NCI-H146 (cell line): ENCODE data around the gene ISOC2.

Experiments used
- DNase-seq: peaks from one replicate; lab custom pipeline; 2025; lab: John Stamatoyannopoulos, UW

The ISOC2 gene

GRCh38 chr19:55477905-55478304, 16.5 kb upstream of the ISOC2 start:
- DNase-seq, result no peak

DNA sequence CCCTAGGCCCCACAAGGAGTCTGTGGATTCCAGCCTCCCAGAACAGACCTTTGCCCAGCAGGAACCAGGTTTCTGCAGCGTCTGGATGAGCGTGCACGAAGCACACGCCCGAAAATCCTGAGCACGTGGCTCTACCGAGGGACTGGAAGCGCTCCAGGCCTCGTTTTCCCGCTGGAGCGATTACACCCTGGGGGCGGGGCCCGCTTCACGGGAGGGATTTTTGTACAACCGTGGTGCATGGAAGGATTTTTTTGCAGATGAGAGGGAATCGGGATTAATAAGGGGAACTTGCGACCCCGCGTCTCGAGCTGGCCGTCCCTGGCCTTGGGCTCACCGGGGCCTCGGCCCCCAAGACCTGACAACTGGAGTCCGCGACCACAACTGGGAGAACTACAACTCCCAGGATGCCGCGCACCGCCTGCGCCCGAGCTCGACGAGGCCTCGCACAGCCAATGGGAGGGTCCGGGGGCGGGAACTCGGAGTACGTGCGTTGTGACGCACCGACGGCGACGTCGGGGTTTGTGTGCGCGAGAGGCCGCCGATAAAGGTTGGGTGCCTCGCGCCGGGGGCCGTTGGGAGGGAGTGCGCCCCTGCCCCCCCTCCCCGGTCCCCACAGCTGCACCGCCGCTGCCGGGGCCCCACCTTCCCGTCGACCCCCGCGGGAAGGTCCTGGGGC, 14.8 kb upstream of the ISOC2 start, which contains the start of gene ZNF628:
Gene ZNF628, plus strand, starts transcription at position 518 of the 676 bp plus-strand sequence. CDS start 3,294 bp downstream, outside the sequence.
- peak; percentile 100 for DNase-seq

- DNase-seq, result no peak
These were observed 13.1 kb upstream of the ISOC2 start for GRCh38 chr19:55474269-55475265.

- peak; percentile 94 for DNase-seq
These were observed 12.0 kb upstream of the ISOC2 start for GRCh38 chr19:55473225-55474012.

DNA sequence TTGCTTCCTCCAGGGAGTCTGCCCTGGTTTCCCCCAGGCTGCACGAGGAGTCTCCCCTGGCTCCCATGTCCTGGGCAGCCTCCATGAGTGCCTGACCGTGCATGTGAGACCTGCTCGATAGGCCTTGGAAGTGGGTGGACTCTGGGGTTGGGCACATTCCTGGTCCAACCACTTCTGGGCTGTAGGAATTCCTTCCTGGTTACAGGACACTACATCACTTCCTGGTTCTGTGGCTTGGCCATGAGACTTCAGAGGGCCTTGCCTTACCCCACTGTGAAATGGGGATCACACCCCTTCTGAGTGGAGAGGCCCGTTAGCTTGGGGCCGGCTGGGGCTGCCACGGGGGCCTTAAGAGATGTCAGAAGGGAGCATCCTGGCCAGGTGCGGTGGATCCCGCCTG, 11.0 kb upstream of the ISOC2 start:
- no peak for DNase-seq

DNA sequence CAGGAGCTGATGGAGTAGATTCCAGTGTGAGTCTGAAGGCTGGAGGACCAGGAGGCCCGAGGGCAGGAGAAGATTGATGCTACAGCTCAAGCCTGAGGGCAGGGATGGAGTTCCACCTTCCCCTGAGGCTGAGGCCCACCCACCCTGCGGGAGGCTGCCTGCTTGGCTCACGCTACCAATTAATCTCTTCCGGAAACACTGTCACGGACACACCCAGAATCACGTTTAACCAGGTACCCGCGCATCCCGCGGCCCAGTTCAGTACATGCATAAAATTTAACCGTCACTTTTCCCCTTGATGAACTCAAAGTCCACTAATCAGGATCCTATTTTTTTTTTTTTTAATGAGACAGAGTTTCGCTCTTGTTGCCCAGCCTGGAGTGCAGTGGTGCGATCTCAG, 9.8 kb upstream of the ISOC2 start:
- peak; percentile 85 for DNase-seq

- DNase-seq, result no peak
These were observed 6.6 kb upstream of the ISOC2 start for GRCh38 chr19:55468054-55468393.

DNA sequence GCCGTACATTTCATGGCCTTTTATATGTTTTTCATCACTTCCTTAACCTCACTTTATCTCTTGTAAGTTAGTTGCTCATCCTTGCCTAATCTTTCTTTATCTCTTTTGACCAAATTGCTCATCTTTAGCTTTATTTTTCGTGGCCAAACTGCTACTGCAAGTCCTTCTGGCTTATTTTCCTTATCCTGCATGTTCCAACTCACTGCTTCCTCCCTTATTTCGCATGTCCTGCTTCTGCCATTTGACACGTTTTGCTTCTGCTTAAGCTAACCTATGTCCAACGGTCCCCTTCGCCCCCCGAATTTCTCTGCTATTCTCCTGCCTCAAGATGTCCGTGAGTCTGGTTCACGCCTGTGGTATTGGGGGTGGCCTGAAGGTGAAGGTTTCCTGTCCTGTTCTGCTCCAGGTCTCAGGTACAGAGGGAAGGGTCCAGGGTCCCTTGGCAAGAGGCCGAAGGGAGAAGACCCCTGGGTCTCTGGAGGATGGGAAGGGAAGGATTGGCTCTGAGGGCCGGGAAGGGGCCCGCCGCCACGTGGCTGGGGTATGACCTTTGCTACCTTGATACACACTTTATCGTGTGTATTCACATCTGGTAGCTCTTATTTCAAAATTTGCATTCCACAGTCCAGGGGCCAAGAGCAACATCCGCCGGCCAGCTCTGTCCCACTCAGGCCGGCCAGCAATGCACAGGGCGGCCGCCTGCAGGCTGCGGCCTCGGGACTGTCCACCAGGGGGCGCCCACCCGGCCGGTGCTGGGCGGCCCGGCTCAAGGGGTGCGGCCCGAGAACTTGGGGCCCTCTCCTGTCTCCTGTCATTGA, 6.0 kb upstream of the ISOC2 start:
- no peak for DNase-seq

DNA sequence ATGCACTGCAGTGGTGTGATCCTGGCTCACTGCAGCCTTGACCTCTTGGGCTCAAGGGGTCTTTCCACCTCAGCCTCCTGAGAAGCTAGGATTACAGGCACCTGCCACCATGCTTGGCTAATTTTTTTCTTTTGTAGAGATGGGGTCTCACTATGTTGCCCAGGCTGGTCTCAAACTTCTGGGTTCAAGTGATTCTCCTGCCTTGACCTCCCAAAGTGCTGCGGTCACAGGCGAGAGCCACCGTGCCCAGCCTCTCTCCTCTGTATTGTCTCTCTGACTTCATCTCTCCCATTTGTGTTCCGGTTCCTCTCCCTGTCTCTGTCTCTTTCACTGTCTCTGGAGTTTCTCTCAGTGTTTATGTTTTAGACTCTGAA, 4.8 kb upstream of the ISOC2 start:
- no peak for DNase-seq

DNA sequence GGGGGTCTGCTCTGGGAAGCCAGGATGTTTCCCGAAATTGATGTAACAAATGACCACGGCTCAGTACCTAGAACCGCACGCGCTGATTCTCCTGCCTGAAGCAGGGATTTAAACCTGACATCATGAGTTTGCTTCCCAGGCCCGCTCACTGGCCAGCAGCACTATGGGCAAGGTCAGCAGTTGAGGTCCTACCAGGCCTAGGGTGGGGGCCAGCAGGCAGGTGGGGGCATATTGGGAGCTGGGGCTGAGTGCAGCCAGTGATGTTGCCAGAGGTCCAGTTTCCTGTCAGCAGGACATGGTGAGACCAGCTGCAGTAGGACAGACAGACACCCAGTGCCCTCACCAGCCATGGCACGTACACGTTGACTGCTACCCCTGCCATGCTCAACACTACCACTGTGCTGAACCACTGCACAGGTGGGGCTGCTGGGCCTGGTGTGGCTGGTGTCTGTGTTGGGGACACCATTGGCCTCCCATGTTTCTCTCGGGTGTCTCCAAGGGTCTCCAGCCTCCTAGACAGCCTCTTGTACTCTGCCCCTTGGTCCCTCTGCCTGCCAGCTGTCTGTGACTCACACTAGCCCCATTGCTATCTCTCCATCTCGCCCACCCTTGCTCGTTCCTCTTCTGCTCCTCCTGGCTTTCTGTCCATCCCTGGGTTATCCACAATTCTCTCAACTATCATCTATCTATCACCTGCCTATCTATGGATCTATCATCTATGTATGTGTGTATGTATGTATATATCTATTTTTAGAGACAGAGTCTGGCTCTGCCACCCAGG, 4.2 kb upstream of the ISOC2 start:
- no peak for DNase-seq

GRCh38 chr19:55464662-55465054, 3.2 kb upstream of the ISOC2 start, which contains the start of gene C19orf85:
Gene C19orf85, minus strand, starts transcription at chr19:55464751. Its CDS starts 197 bp downstream, at chr19:55464554.
- DNase-seq, result peak; percentile 76

- no peak for DNase-seq
These were observed 2.7 kb upstream of the ISOC2 start for GRCh38 chr19:55464039-55464661.

DNA sequence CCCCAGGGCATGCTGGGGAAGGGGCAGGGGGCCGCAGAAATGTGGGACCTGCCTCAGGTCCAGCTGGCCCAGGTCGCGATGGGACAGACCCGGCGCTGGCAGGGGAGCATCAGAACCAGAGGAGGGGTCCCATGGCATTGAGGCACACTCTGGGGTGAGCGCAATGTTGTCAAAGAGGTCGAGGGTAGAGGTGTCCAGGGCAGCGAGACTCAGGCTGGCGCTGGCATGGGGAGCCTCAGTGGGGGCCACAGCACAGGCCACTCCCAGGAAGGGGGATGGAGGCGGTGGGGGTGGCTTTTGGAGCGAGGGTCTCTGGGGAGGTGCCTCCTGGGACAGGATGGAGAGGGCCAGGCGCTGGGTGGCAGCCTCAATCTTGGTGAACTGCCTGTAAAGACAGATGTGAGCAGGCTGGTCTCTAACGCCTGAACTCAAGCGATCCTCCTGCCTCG, 2.2 kb upstream of the ISOC2 start:
- DNase-seq, result no peak

DNA sequence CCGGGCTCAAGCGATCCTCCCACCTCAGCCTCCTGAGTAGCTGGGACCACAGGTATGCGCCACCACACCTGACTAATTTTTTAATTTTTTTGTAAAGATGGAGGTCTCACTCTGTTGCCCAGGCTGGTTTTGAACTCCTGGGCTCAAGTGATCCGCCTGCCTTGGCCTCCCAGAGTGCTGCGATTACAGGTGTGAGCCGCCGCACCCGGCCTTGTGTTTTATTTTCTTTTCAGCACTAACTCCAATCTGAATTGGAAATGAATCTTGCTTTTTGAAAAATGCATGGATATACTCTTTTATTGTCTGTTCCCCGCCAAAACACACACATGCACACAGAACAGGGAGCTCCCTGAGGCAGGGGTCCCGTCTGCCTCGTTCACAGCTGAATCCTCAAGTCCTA, 1.3 kb upstream of the ISOC2 start:
- no peak for DNase-seq

GRCh38 chr19:55461974-55462626, 658 bp upstream of the ISOC2 start:
- DNase-seq, result peak; percentile 35

- peak; percentile 84 for DNase-seq
These were observed 678 bp downstream of the ISOC2 start for GRCh38 chr19:55460670-55461258.

GRCh38 chr19:55459950-55460657, 1.3 kb downstream of the ISOC2 start:
- peak; percentile 57 for DNase-seq

GRCh38 chr19:55459551-55459949, 1.9 kb downstream of the ISOC2 start:
- no peak for DNase-seq
